Adipose tissue (tissue), 3 donors: ENCODE measurements around the gene PPM1G. TPM values are rescaled to one million over a fixed set of nuclear protein-coding genes. Genes with fewer than 3 reads are reported as not detected.
"Not testable (repeated sequence)": the region's sequence is repeated elsewhere in the genome, so short reads cannot be mapped to it uniquely, and the experiment has no call there.

Source experiments
- H3K27ac ChIP-seq: one replicate; pipeline ENCODE4 v1.5.1; 2013; ENCODE audit warnings: low read depth, low read length
- WGBS, 3 donors: extraction: QIAGEN DNeasy Blood & Tissue Kit; methylation state at CpG; one replicate each; pipeline ENCODE4 v1.1.7; 2013; 5-methylcytosine and 5-hydroxymethylcytosine counted together
- polyA plus RNA-seq, 3 donors: library from polyadenylated mRNA; stranded (reverse); fragments of 200-250 nt; gene quantifications; one replicate each; pipeline ENCODE4 v1.2.3, GENCODE V29; 2013
- donor health status: healthy with polysubstance abuse.
- donor health status: Bipolar disorder and iron deficiency.
- donor health status: healthy.

Gene PPM1G
- polyA plus RNA-seq, result 10 to 100 TPM; 40.7 to 79.5 (median 46.3) TPM

DNA sequence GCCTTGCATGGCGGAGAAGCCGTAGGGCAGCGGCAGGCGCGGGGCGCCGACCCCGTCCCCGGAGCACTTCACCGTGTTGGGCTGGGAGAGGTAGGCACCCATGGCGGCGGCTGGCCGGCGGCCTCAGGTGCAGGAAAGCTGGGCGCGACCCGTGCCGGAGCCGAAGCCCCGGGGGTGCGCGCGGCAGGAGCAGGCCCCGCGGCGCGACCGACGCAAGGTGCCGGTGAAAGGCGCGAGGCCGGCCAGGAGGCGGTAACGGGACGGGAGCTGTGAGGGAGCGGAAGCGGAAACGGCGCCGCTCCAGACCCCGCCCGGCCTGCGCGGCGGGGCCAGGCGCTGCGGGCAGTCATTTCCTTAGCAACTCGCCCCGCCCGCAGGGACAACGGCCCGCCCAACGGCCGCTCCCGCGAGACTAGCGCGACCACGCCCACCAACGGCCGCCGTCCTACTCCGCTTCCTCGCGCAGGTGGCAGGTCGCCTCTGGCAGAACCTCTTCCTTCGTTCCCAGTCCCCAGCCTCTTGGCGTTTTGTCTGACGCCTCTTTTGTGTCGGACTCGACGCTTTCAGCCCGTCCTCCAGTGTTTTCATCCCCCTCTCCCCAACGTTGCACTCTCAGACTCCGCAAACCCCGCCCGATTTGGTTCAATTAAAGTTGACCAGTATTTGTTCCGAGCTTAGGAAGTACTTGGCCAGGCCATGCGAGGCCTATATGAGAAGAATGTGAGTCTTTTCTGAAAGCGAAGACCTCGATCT is at the start of gene PPM1G:
Gene PPM1G (minus strand): TSS at position 271 of the 753 bp plus-strand sequence. CDS start 169 bp downstream, at position 102.
- peak within 1 kb of the TSS; percentile 83 for H3K27ac ChIP-seq
- WGBS, 3 donors, result 1% methylated on average over 78 to 82 of the region's 82 CpGs

DNA sequence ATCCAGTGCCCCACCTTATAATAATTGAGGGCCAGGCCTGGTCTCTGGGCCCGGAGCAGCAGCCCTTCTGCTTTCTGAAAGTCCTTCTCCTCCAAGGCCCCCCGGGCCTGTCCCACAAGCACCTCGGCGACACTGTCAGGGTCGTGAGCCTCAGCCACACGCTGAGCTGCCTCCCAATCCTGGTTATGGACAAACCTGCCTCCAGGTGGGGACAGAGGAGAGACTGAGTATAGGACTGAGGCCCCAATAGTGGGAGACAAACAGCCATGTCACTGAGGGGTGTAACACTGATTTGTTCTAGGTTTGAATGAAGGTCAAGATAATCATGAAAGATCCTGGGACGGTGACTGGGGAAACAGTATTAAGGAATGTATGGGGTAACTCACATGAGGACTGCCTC is 44.6 kb upstream of the PPM1G start:
- H3K27ac ChIP-seq, result no peak overlapping the region
- WGBS, 3 donors, result 86 to 92% (median 92%) methylated on average over 7 of the region's 7 CpGs

GRCh38 chr2:27451095-27451494 is 41.7 kb upstream of the PPM1G start:
- WGBS, 3 donors, result 37 to 100% (median 40%) methylated on average over 1 of the region's 1 CpG
- H3K27ac ChIP-seq, result no peak overlapping the region

DNA sequence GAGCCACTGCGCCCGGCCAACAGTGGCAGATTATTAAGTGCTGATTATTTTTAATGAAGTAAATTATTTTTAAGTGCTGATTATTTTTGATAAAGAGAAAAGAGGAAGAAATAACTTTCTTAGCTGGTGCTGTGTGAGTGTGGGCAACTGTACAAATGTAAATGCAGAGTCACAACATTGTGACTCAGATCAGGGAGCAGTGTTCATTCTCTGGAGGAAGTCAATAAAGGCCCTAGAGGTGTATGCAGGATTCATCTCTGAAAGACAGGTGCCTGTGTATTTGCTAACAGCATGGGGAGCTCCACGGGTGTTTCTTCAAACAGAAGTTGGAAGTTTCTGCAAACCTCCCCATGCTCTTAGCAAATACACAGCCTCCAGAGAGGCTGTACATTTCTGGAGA is 39.0 kb upstream of the PPM1G start:
- no peak overlapping the region for H3K27ac ChIP-seq
- 61 to 86% (median 65%) methylated on average over 3 of the region's 3 CpGs for WGBS, 3 donors

DNA sequence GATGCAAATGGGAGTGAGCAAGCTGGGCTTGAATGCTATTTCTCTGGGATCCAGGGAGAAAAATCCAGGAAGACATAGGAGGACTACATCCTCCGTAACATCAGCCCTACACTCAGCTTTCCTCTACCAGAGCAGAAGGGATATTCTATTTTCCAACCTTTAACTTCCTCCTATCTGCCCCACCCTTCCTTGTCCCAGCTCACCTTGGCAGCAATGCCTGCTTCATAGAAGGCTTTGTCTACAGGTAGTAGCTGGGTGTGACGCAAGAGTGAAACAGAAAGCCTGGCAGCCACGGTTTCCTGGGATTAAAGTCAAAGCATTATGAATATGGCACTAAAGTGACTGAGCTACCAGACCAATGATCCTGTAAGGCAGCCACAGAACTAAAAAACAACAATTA is 36.7 kb upstream of the PPM1G start:
- 46 to 75% (median 69%) methylated on average over 3 of the region's 3 CpGs for WGBS, 3 donors
- H3K27ac ChIP-seq, result no peak overlapping the region

- H3K27ac ChIP-seq, result no peak overlapping the region
- 88 to 93% (median 91%) methylated on average over 8 of the region's 8 CpGs for WGBS, 3 donors
Observed at GRCh38 chr2:27445615-27446014, 36.2 kb upstream of the PPM1G start.

DNA sequence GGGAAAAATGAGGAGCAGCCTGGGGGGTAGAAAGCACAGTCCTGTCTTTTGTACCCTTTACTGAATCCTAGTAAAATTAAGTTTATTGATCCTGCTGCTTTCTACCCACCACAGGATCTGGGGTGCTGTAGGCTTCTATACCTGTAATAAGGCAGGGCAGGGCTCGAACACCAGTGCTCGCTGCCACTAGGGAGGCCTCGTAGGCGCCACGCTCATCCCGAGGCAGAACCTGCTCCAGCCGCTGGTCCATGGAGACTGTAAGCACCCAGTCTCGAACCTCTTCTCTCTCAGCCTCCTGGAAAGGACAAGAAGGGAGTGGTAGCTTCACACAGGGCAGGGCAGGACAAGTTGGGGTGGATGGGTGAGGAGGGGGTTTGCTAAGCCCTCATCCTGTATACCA is 35.8 kb upstream of the PPM1G start:
- WGBS, 3 donors, result 92 to 94% (median 92%) methylated on average over 8 of the region's 8 CpGs
- H3K27ac ChIP-seq, result no peak overlapping the region

DNA sequence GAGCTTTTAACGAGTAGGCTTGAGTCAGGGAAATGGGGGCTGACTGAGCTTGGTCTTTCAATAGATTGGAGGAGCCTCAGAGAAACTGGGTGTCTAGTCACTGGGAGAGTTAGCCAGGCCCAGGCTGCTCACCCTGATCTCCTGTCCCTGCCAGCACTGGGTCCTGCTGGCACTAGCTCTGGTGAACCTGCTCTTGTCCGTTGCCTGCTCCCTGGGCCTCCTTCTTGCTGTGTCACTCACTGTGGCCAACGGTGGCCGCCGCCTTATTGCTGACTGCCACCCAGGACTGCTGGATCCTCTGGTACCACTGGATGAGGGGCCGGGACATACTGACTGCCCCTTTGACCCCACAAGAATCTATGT is 33.5 kb upstream of the PPM1G start:
- 52 to 83% (median 77%) methylated on average over 6 of the region's 6 CpGs for WGBS, 3 donors
- H3K27ac ChIP-seq, result no peak overlapping the region

DNA sequence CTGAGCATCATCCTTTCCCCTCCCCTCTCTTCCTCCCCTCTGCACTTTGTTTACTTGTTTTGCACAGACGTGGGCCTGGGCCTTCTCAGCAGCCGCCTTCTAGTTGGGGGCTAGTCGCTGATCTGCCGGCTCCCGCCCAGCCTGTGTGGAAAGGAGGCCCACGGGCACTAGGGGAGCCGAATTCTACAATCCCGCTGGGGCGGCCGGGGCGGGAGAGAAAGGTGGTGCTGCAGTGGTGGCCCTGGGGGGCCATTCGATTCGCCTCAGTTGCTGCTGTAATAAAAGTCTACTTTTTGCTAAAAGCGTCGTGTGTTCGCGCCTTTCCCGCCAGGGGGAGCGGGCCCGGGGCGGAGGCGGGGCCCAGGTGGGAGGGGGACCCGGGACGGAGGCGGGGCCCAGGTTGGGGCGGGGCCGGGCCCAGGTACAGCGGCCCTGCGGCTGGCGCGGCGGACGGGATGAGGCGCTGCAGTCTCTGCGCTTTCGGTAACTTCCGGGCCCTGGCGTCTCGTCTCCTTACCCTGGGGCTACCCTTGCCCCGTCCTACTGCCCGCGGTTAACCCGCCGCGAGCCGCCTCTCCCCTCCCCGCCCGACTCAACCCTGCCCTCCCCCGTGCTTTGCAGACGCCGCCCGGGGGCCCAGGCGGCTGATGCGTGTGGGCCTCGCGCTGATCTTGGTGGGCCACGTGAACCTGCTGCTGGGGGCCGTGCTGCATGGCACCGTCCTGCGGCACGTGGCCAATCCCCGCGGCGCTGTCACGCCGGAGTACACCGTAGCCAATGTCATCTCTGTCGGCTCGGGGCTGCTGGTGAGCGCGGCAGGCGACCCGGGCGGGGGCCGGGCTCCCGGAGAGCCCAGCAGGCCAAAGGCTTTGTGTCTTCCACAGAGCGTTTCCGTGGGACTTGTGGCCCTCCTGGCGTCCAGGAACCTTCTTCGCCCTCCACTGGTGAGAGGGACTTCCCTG is 32.8 kb upstream of the PPM1G start, which contains the start of gene KRTCAP3:
Gene KRTCAP3 (plus strand): TSS at position 424 of the 962 bp plus-strand sequence. CDS start 32 bp downstream, at position 456.
- H3K27ac ChIP-seq, result no peak within 1 kb of the TSS
- WGBS, 3 donors, result 21 to 60% (median 48%) methylated on average over 58 to 80 of the region's 80 CpGs

DNA sequence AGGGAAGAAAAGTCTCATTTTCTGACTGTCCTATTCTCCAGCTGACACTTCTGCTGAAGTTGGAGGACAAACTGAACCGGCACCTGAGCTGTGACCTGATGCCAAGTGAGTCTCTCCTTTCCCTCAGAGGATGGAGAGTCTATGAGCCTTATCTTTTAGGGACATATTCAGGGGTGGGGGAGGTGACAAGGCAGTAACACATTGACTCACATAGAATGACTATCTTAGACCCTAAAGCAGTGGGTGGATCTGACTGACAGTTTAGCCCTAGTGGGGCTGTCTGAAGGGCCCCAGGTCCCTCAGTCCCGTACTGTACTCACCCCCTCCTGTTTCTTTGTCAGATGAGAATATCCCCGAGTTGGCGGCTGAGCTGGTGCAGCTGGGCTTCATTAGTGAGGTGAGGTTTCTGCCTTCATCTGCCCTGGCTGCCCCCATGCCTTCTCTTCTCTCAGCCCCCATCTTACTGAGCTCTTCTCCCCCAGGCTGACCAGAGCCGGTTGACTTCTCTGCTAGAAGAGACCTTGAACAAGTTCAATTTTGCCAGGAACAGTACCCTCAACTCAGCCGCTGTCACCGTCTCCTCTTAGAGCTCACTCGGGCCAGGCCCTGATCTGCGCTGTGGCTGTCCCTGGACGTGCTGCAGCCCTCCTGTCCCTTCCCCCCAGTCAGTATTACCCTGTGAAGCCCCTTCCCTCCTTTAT is 32.0 kb upstream of the PPM1G start:
- 86 to 92% (median 91%) methylated on average over 10 of the region's 10 CpGs for WGBS, 3 donors

DNA sequence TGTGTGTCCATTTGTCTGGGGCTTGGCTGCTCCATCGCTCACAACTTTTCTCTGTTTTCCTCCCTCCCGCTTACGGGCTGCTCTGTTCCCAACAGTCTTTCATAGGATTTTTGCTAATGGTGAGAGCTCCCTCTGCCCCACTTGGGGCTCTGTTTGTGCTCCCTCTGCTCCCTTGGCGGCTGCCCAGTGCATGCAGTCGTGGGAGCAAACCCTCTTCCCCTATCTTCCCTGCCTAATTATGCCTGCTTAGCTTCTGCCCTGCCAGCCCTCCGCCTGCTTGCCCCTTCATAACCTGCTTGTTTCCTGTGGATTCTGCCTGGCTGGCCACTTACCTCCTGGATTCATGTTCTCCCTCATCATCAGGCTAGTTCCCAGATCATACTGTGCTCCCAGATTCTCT is 26.2 kb upstream of the PPM1G start:
- 81 to 90% (median 89%) methylated on average over 6 of the region's 6 CpGs for WGBS, 3 donors
- no peak overlapping the region for H3K27ac ChIP-seq

More for the DNA sequence above, 32.0 kb upstream of the PPM1G start:
- H3K27ac ChIP-seq, result no peak overlapping the region

DNA sequence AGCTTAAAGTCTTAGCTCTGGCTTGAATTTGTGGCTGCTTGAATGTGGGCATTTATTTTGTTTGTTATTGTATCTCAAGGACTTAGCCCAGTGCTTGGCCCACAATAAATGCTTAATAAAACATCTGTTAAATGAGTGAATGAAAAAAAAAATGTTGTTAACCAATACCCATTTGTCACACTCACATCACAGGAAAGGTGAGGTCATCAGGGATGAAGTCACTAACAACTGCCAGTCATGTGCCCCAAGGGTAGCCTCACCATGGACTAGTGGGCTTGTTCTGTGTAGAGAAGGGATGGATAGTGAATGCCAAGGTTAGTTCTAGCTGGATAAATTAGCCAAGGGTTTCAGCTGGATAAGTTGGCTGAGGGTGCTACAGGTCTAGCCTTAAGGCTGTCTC is 22.0 kb upstream of the PPM1G start:
- H3K27ac ChIP-seq, result no peak overlapping the region

DNA sequence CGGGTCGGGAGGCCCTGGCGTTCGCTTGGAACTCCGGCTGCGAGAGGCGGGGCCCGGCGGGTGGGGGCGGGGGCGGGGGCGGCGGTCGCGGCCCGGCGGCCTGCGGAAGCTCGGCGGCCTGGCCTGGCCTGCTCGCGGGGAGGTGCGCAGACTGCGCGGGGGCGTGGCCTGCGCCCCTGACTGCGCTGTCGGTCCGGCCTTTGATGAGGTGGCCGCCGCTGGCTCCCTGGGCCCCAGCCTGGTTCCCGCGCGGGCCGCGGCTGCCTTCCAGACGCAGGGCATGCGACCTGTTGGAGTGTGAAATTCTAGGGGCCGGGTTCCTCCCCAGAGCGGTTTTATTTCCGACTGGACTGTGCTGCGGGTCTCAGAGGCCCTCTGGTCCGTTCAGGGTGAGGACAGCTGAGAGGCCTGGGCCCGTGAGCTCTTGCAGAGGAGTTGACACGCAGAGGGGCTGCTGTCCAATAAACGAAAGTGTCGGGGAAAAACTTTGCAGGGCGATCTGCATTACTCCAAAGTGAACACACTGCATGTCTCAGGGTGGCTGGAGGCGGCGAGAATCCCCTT is 19.7 kb upstream of the PPM1G start:
- H3K27ac ChIP-seq, result peak overlapping the region; percentile 51
- WGBS, 3 donors, result 0 to 1% (median 0%) methylated on average over 40 to 51 of the region's 51 CpGs

DNA sequence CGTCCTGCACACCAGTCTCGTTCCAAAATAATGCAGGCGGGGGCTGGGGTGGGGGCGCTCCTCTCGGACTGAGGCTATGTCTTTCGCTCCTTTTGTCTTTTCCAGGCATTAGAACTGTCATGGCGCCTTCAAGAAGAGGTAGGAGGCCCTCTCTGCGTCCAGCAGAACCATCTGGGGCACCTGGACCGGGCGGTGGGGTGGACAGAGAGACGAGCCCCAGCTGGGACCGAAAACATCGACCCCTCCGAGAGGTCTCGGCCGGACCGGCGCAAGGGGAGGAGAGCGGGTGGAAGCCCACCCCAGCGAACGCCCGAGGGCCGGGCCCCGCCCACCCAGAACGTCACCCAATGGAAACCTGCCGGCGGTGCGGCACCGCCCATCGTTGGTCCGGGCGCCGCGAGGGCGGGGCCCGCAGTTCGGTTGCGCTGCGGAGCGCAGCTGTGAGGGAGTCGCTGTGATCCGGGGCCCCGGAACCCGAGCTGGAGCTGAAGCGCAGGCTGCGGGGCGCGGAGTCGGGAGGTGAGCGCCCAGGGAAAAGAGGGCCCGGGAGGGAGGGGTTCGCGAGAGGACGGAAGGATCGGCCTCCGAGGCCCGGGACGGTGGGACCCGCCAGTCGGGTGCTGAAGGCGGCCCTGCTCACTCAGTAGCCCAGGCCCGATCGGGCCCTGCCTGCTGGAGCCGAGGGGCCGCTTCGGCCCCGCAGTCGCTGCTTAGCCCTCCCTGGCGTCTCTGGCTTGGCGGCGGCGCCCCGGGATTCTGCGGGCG is 19.0 kb upstream of the PPM1G start, which contains the start of gene NRBP1:
Gene NRBP1 (plus strand): TSS at position 419 of the 765 bp plus-strand sequence. CDS start 4,643 bp downstream, outside the sequence.
- WGBS, 3 donors, result 0% methylated on average over 54 to 75 of the region's 75 CpGs
- peak within 1 kb of the TSS; percentile 51 for H3K27ac ChIP-seq

DNA sequence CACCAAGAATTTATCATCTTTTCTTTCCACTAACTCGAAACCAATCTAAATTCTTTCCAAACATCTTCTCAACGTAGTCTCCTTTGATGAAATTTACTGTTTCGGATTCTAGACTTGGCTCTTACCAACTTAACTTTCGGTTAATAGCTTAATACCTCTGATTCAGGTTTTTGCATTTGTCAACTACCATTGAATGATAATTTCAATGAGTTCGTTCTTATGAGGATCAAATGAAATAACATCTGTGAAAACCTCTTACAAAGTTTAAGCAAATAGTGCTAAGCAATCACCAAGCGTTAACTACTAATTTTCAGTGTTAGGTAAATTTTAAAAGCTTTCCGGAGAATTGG is 18.4 kb upstream of the PPM1G start:
- H3K27ac ChIP-seq, result no peak overlapping the region
- WGBS, 3 donors, result 6 to 15% (median 14%) methylated on average over 7 of the region's 7 CpGs

DNA sequence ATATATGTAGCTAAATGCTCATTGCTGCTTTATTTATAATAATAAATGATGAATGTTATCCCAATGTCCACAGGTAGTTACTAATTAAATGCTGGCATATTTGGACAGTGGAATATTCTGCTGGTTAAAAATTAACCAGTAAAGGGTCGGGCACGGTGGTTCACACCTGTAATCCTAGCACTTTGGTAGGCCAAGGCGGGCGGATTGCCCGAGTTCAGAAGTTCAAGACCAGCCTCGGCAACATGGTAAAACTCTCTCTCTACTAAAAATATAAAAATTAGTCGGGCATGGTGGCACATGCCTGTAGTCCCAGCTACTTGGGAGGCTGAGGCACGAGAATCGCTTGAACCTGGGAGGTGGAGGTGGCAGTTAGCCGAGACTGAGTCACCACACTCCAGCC is 15.6 kb upstream of the PPM1G start:
- WGBS, 3 donors, result 69 to 94% (median 91%) methylated on average over 10 of the region's 10 CpGs
- H3K27ac ChIP-seq, result not testable (repeated sequence)

DNA sequence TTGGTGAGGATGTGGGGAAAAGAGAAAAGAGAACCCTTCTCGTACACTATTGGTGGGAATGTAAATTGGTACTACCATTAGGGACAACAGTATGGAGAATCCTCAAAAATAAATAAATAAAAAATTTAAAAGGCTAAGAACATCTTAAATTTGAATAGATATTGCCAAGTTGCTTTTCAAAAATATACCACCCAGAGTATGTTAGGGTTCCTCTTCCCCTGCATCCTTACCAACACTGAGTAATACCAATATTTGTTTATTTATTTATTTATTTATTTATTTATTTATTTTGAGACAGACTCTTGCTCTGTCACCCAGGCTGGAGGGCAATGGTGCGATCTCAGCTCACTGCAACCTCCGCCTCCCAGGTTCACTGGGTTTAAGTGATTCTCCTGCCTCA is 13.6 kb upstream of the PPM1G start:
- WGBS, 3 donors, result 94 to 97% (median 96%) methylated on average over 3 of the region's 3 CpGs
- no peak overlapping the region for H3K27ac ChIP-seq
